HG02763 (cell line): Measurements from ENCODE around the gene BTF3L4.

Experiments used
- ATAC-seq: cut with Tn5 transposase; IDR thresholded peaks from one replicate; pipeline ENCODE4 v1.9.1; 2021; ENCODE audit warnings: mild to moderate bottlenecking, moderate library complexity; ENCODE audit not compliant: unreplicated experiment

BTF3L4 gene

DNA sequence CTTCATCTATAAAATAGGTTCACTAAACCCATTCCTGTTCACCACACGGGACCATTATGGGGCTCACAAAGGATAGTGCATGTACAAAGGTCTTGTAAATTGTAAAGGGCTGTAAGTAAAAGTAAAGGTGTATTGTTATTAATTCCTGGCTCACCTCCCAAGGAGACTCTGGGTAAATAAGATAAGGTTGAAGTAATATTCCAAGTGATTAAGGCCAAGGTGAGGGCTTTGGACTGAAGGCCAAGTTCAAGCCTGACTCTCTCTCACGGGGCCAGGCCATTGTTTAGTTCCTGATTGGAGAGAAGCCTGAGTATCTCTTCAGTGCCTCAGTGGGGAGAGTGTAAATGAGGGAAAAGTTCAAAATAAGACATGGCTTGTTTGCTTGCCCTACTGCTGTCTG lies 66.3 kb downstream of the BTF3L4 start:
- no peak for ATAC-seq

DNA sequence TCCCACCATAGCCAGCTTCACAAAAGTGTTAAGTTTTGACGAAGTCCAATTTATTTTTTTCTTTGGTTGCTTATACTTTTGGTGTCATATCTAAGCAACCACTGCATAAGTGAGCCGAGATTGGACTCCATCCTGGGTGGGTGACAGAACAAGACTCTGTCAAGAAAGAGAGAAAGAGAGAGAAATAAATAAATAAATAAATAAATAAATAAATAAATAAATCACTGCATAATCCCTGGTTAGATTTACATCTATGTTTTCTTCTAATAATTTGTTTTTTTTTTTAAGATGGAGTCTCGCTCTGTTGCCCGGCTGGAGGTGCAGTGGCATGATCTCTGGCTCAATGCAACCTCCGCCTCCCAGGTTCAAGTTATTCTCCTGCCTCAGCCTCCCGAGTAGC lies 67.5 kb downstream of the BTF3L4 start:
- no peak for ATAC-seq

DNA sequence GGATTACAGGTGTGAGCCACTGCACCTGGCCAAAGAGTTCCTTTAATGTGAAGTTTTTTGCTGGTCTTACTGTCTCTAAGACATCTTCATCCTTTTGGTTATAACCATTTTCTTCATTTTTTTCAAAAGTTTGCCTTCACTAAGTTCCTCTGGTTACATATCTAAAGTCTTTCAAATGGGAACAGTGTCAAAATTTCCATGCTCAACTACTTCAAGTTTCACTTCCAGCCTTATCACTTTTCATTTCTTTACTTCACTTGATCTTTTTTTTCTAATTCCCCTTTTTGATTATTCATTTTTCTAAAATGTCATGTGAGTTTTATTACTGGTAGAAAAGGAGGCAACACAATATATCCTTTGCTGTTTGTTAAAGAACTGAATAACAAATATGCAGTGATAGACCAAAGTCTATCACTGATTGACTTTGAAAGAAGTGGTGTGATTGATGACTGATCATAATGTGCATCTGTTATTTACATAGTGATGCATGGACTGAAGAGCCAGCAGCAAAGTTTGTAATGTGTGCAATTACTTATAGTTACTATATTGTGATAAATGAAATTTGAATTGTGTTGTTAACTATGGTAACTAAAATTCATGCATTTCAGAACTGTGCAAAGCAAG lies 69.8 kb downstream of the BTF3L4 start:
- ATAC-seq: no peak

DNA sequence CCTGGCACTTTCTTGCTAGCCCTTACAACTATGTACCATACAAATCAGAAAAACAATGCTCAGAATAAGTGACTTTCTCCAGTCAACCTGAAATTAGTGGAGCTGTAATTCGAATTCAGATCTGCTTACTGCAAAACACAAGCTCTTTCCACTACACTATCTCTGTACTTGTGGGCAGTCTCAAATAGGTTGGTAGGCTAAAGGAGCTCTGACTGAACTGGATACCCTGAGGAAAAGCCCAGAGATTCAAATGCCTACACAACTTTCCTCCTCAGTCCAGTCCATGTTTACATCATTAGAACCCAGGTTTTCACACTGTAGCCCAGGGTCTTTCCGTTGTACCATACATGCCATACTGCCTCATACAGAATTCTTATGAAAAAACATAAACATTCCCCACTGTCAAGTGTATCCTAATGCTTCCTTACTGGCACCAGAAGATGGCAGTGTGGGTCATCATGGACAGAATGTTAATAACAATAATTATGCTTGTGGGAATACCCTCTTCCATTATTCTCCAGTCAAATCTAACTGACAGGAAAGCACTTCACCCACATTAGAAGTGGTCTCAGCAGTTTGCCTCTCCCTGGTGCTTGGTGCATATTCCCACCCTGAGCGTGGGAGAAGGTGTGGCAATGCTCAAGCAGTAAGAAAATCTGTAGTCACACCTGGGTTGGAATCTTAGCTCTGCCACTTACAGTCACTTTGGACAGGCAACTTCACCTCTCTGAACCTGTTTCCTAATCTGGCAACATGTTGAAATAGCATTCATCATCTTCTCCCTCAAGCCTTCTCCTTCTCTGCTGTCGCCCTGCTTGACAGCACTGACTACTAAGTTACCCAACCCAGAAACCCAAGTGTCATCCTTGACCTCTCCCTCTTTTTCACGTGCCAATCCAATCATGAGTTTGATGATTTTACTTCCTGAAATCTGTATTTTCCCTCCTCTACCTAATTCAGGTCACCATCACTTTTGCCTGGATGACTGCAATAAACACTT lies 71.4 kb downstream of the BTF3L4 start:
- ATAC-seq: no peak

DNA sequence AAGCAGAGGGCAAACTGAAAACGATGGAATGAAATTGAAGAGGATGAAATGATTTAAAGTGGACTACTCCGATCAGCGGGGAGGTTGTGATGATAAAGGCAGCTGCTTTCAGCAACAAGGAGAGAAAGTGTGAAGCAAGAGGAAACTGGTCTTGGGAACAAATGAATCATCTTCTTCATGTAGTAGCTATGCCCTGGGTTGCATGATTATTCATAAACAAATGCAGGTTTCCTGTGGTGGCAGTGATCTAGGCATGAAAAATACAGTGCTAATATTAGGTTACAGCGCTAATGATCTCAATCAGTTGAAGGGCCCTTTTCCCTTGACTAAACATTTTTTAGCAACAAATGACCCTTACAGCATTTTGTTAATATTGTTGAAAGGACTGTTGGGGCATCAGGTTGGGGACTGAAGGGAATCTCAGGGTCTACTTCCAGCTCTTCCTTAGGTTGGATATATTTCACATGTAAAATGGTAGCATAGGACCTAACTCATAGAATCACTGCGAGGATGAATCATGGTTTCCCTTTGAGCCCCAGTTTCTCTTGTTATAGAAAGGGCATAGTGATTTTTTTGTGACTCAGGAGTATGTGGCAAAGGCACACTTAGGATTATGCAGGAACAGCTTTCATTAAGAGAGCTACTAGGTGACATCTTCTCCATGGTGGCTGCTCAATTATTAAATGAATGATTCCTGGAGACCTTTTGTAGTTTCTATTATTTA lies 83.9 kb downstream of the BTF3L4 start:
- ATAC-seq: peak; percentile 49
